MCF 10A (cell line): ENCODE measurements around the gene HIF1A. TPM values are rescaled to one million over a fixed set of nuclear protein-coding genes. Genes with fewer than 3 reads are reported as not detected.
"Not testable (repeated sequence)": the region's sequence is repeated elsewhere in the genome, so short reads cannot be mapped to it uniquely, and the experiment has no call there.

Source experiments
- BruUV-seq: library from RNA; stranded (reverse); fragments of 400-500 nt; replicated peaks from 2 replicates; lab custom pipeline; 2021; lab: Mats Ljungman, UMichigan
- CTCF ChIA-PET: fragments of 300-600 bp; sonication (Branson Sonifier 250); formaldehyde crosslinking; extraction: SDS; loops from one replicate; lab custom pipeline; 2021; ENCODE audit warnings: antibody characterized with exemption, inconsistent platforms; lab: Yijun Ruan, JAX
- POLR2A ChIA-PET: fragments of 300-600, 350-650 bp; sonication (Branson Sonifier 250); formaldehyde crosslinking; extraction: SDS; loops from one replicate; lab custom pipeline; 2020; ENCODE audit warnings: antibody characterized with exemption, inconsistent platforms; lab: Yijun Ruan, JAX
- DNase-seq: peaks from one replicate; pipeline ENCODE4 v3.0.0-alpha.2; 2018; ENCODE audit not compliant: unreplicated experiment
- H3K27ac Mint-ChIP-seq: one replicate; pipeline ENCODE4 v1.8.0; 2022; ENCODE audit warnings: mild to moderate bottlenecking, low read depth, mixed read lengths; ENCODE audit not compliant: unreplicated experiment
- H3K27me3 Mint-ChIP-seq: one replicate; pipeline ENCODE4 v1.8.0; 2022; ENCODE audit warnings: mixed read lengths; ENCODE audit not compliant: insufficient read depth, unreplicated experiment
- H3K36me3 Mint-ChIP-seq: one replicate; pipeline ENCODE4 v1.8.0; 2022; ENCODE audit warnings: mild to moderate bottlenecking, moderate library complexity, mixed read lengths; ENCODE audit not compliant: insufficient read depth, unreplicated experiment
- H3K4me1 Mint-ChIP-seq: one replicate; pipeline ENCODE4 v1.8.0; 2022; ENCODE audit warnings: mixed read lengths; ENCODE audit not compliant: insufficient read depth, unreplicated experiment
- H3K4me3 Mint-ChIP-seq: one replicate; pipeline ENCODE4 v1.8.0; 2022; ENCODE audit warnings: mild to moderate bottlenecking, moderate library complexity, mixed read lengths; ENCODE audit not compliant: unreplicated experiment
- H3K9me3 Mint-ChIP-seq: one replicate; pipeline ENCODE4 v1.8.0; 2022; ENCODE audit warnings: mixed read lengths; ENCODE audit not compliant: unreplicated experiment
- intact Hi-C: fragments of 100-400 bp; cut with micrococcal nuclease; formaldehyde crosslinking; loops from 2 replicates; pipeline ENCODE4 v1.14.1; 2022
- total RNA-seq: library from RNA; stranded (reverse); gene quantifications from 2 replicates; pipeline ENCODE4 v1.2.3, GENCODE V29; 2022
- TF ChIP-seq, protein P1 (sequence below): fragments of 200-600 bp; IDR thresholded peaks from one replicate; pipeline ENCODE4 v1.8.0; 2022; ENCODE audit warnings: antibody characterized with exemption, mild to moderate bottlenecking; ENCODE audit not compliant: unreplicated experiment

The HIF1A gene
- total RNA-seq, 1 experiment from 2014 or later, result 193 TPM

DNA sequence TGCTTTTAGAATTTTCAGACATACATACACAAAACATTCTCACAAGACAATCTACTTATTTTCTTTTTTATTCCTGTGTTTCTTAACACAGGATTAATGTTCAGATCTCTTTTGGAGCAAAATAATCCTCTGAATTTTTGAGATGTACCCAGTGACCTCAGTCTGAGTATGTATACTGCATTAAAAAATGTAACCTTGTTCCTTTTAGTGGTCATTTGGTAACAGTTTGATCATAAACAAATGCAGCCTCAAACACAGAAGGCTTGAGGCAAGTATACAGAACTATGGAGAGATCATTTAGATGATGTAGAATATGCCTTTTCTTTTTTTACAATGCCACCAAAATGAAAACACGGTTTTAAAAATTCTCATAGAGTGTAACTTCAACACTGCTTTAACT is 9.7 kb downstream of the HIF1A start:
- TF ChIP-seq, protein P1, sequence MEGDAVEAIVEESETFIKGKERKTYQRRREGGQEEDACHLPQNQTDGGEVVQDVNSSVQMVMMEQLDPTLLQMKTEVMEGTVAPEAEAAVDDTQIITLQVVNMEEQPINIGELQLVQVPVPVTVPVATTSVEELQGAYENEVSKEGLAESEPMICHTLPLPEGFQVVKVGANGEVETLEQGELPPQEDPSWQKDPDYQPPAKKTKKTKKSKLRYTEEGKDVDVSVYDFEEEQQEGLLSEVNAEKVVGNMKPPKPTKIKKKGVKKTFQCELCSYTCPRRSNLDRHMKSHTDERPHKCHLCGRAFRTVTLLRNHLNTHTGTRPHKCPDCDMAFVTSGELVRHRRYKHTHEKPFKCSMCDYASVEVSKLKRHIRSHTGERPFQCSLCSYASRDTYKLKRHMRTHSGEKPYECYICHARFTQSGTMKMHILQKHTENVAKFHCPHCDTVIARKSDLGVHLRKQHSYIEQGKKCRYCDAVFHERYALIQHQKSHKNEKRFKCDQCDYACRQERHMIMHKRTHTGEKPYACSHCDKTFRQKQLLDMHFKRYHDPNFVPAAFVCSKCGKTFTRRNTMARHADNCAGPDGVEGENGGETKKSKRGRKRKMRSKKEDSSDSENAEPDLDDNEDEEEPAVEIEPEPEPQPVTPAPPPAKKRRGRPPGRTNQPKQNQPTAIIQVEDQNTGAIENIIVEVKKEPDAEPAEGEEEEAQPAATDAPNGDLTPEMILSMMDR, result no peak
- H3K9me3 Mint-ChIP-seq, result no peaks in the 10 kb centered on the region
- intact Hi-C loops, result no loop called here
- H3K36me3 Mint-ChIP-seq, result peaks cover 6% of the 10 kb centered on the region
- H3K27ac Mint-ChIP-seq, result no peak overlapping the region
- BruUV-seq, result no TSS peak
- ChIA-PET CTCF (interaction anchor here (0.7 kb wide), 2 partner anchors 180 to 230 kb away, joined by 3 read pairs; no protein-coding TSS in a partner anchor), POLR2A (interaction anchor here (1.1 to 2.3 kb wide), 5 partner anchors 7 to 138 kb away, joined by 3 to 9 read pairs (median 8); partner anchors contain the start of gene HIF1A)
- H3K4me1 Mint-ChIP-seq, result peaks cover 27% of the 10 kb centered on the region
- no peak for DNase-seq
- H3K4me3 Mint-ChIP-seq, result no peak overlapping the region
- no peaks in the 10 kb centered on the region for H3K27me3 Mint-ChIP-seq

DNA sequence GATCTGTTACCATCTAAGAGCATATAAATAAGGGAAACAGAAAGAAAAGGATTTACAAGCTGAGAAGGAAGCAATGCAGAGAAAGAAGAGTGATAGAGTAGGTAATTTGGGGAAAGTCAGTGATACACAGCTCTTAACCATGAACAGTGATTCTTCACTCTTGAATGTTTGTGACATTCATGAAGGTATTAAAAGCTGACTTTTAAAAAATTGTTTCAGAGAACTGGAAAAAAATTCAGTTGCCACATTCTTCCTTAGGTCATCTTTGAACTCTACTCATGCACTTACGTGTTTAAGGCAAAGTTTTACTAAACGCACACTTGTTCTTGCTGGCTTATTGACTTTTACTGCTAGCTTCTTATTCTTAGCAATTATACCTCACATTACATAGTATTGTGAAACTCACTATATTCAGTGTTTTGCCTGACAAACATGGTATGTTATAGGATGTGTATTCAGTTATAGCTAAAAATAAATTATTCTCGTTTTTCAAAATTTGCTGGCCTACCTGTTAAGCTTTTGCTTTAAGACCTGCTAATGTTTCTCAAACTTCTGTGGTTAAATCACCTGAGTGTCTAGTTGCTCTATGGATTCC is 10.9 kb downstream of the HIF1A start:
- no peaks in the 10 kb centered on the region for H3K27me3 Mint-ChIP-seq
- intact Hi-C loops, result no loop called here
- POLR2A ChIA-PET, result interaction anchor here (0.6 to 2.3 kb wide), 9 partner anchors 8 to 230 kb away, joined by 3 to 9 read pairs (median 4); partner anchors contain the start of gene HIF1A
- H3K27ac Mint-ChIP-seq, result no peak overlapping the region
- CTCF ChIA-PET, result interaction anchor here (0.6 to 1.2 kb wide), 6 partner anchors 25 to 1683 kb away, joined by 3 to 4 read pairs (median 3); no protein-coding TSS in a partner anchor
- no peak overlapping the region for H3K4me3 Mint-ChIP-seq
- H3K4me1 Mint-ChIP-seq, result peaks cover 19% of the 10 kb centered on the region
- no peaks in the 10 kb centered on the region for H3K9me3 Mint-ChIP-seq
- H3K36me3 Mint-ChIP-seq, result no peaks in the 10 kb centered on the region
- no peak for DNase-seq
- TF ChIP-seq, protein P1, result no peak
- no TSS peak for BruUV-seq

DNA sequence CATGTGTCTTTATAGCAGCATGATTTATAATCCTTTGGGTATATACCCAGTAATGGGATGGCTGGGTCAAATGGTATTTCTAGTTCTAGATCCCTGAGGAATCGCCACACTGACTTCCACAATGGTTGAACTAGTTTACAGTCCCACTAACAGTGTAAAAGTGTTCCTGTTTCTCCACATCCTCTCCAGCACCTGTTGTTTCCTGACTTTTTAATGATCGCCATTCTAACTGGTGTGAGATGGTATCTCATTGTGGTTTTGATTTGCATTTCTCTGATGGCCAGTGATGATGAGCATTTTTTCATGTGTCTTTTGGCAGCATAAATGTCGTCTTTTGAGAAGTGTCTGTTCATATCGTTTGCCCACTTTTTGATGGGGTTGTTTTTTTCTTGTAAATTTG is 12.5 kb downstream of the HIF1A start:
- not testable (repeated sequence) for DNase-seq, BruUV-seq
- peaks cover 35% of the 10 kb centered on the region for H3K4me1 Mint-ChIP-seq

DNA sequence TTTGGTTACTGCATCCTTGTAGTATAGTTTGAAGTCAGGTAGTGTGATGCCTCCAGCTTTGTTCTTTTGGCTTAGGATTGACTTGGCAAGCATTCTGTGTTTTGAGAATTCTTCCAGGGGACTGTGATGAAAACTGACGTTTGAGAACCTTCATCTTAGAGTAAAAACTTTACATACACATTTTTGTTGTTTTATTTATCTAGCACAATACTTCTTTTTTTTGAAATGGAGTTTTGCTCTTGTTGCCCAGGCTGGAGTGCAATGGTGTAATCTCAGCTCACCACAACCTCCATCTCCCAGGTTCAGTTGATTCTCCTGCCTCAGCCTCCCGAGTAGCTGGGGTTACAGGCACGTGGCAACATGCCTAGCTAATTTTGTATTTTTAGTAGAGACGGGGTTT is 13.4 kb downstream of the HIF1A start:
- H3K4me1 Mint-ChIP-seq, result peaks cover 43% of the 10 kb centered on the region
- DNase-seq, H3K27me3 Mint-ChIP-seq, H3K27ac Mint-ChIP-seq, intact Hi-C loops, H3K36me3 Mint-ChIP-seq, H3K4me3 Mint-ChIP-seq, BruUV-seq, CTCF ChIA-PET, H3K9me3 Mint-ChIP-seq: not testable (repeated sequence)
- POLR2A ChIA-PET, result interaction anchor here (0.6 to 1.0 kb wide), 2 partner anchors 9 to 245 kb away, joined by 3 read pairs; no protein-coding TSS in a partner anchor

More for the DNA sequence above, 12.5 kb downstream of the HIF1A start:
- CTCF ChIA-PET, POLR2A ChIA-PET, intact Hi-C loops, H3K9me3 Mint-ChIP-seq, H3K36me3 Mint-ChIP-seq, H3K27me3 Mint-ChIP-seq, H3K4me3 Mint-ChIP-seq, H3K27ac Mint-ChIP-seq: not testable (repeated sequence)
